Astrocyte (in vitro differentiated cells and primary cell): ENCODE results near the gene BEND6.

Experiments
- EZH2 ChIP-seq: IDR thresholded peaks from 2 replicates; pipeline ENCODE4 v1.6.1; 2012; ENCODE audit warnings: mild to moderate bottlenecking, low read length, inconsistent platforms; ENCODE audit not compliant: insufficient read depth
- TF ChIP-seq, protein P1 (sequence below): IDR thresholded peaks from 2 replicates; pipeline ENCODE4 v1.5.1; 2011; ENCODE audit warnings: low read depth, mild to moderate bottlenecking, inconsistent platforms, low read length, moderate library complexity; ENCODE audit not compliant: insufficient read depth

DNA sequence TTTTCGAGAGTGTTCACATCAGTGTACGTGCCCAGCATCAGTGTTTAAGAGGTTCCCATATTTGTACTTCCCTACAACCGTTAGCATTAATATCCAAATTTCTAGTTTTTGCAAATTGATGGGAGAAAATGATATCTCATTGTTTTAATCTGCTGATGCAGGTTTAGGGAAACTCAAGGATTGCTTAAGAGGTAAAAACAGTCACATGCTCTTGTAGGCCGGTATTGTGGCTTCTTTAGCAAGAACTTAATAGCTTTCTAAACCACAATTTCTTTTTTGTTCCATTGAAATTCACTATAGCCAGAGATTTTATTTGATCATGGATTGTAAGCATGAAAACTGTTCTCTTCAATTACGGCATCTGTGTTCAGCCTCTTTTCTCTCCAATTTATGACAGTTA, 29.5 kb downstream of the BEND6 start:
- TF ChIP-seq, protein P1, sequence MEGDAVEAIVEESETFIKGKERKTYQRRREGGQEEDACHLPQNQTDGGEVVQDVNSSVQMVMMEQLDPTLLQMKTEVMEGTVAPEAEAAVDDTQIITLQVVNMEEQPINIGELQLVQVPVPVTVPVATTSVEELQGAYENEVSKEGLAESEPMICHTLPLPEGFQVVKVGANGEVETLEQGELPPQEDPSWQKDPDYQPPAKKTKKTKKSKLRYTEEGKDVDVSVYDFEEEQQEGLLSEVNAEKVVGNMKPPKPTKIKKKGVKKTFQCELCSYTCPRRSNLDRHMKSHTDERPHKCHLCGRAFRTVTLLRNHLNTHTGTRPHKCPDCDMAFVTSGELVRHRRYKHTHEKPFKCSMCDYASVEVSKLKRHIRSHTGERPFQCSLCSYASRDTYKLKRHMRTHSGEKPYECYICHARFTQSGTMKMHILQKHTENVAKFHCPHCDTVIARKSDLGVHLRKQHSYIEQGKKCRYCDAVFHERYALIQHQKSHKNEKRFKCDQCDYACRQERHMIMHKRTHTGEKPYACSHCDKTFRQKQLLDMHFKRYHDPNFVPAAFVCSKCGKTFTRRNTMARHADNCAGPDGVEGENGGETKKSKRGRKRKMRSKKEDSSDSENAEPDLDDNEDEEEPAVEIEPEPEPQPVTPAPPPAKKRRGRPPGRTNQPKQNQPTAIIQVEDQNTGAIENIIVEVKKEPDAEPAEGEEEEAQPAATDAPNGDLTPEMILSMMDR = no peak
- TF ChIP-seq EZH2 = no peak
